Tibial nerve (tissue), 4 donors: ENCODE results near the gene KATNB1. TPM values are rescaled to one million over a fixed set of nuclear protein-coding genes. Genes with fewer than 3 reads are reported as not detected.

Experiments
- DNase-seq, 2 donors: peaks; one replicate each; pipeline ENCODE4 v3.0.0-alpha.2; 2019; ENCODE audit warnings: low spot score in 2 of 2
- H3K27ac ChIP-seq, 4 donors: fragments of 200-600 bp; sonication (generic) in 3 of 4; one replicate each; pipeline ENCODE4 v1.5.1; 2017 to 2019; ENCODE audit warnings: mild to moderate bottlenecking in 1 of 4
- H3K27me3 ChIP-seq, 2 donors: fragments of 200-600 bp; sonication (generic) in 1 of 2; one replicate each; pipeline versions ENCODE4 v1.5.1 to v1.6.0; 2017 to 2019
- H3K36me3 ChIP-seq, 3 donors: fragments of 200-600 bp; sonication (generic); one replicate each; pipeline ENCODE4 v1.5.1; 2018 to 2019
- H3K4me1 ChIP-seq, 4 donors: fragments of 200-600 bp; sonication (generic) in 3 of 4; one replicate each; pipeline ENCODE4 v1.5.1; 2017 to 2019
- H3K4me3 ChIP-seq, 4 donors: fragments of 200-600 bp; sonication (generic) in 3 of 4; one replicate each; pipeline ENCODE4 v1.5.1; 2017 to 2019; ENCODE audit warnings: mild to moderate bottlenecking in 1 of 4, moderate library complexity in 1 of 4
- H3K9me3 ChIP-seq, 4 donors: fragments of 200-600 bp; sonication (generic) in 3 of 4; one replicate each; pipeline ENCODE4 v1.5.1; 2017 to 2019
- EP300 ChIP-seq, 2 donors: sonication (generic); formaldehyde crosslinking; IDR thresholded peaks; one replicate each; pipeline ENCODE4 v1.6.1; 2017; ENCODE audit warnings: antibody characterized with exemption in 2 of 2, mild to moderate bottlenecking in 1 of 2
- POLR2A ChIP-seq, 2 donors: fragments of 450-650 bp; IDR thresholded peaks; one replicate each; pipeline ENCODE4 v1.6.1; 2017; ENCODE audit warnings: antibody characterized with exemption in 2 of 2, mild to moderate bottlenecking in 2 of 2, moderate library complexity in 2 of 2
- WGBS, 2 donors: methylation state at CpG; one replicate each; pipeline ENCODE4 v1.1.5; 2018; 5-methylcytosine and 5-hydroxymethylcytosine counted together
- total RNA-seq, 4 donors: library from RNA; depleted of rRNA; stranded (reverse); fragments of >200 nt; gene quantifications; one replicate each; pipeline ENCODE4 v1.1.0, GENCODE V29; 2016
- TF ChIP-seq, protein P1 (sequence below), 5 experiments: fragments of 200-600 bp in 3 of 5; fragments of 450-650 bp in 2 of 5; sonication (generic) in 3 of 5; IDR thresholded peaks; one replicate each; pipeline ENCODE4 v1.5.1; 2016 to 2019; ENCODE audit warnings: antibody characterized with exemption in 5 of 5, mild to moderate bottlenecking in 3 of 5, moderate library complexity in 2 of 5

KATNB1 gene
- total RNA-seq, 4 donors from 2014 or later, result 21.0 to 36.8 (median 27.5) TPM

DNA sequence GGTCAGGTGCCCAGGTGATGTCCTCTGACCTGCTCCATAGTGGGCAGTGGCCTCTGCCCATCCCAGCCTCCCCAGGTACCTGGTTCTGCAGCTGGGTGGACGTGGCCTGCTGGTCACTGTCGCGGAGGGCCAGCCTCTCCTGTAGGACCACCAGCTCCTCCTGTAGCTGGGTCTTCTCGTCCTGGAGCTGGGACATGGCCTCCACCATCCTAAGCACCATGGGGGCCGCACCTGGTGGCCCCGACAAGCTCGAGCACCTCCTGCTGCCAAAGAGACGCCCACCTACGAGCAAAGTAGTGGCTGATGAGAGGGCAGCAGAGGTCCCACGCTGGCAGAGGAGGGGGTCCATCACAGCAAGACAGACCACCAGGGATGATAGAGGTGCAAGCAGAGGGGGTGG is 49.8 kb downstream of the KATNB1 start:
- H3K27ac ChIP-seq, result no peak overlapping the region
- TF ChIP-seq EP300 (IDR thresholded peaks at IDR 0.05) (no peak), POLR2A (IDR thresholded peaks at IDR 0.05) (no peak)
- TF ChIP-seq, protein P1, sequence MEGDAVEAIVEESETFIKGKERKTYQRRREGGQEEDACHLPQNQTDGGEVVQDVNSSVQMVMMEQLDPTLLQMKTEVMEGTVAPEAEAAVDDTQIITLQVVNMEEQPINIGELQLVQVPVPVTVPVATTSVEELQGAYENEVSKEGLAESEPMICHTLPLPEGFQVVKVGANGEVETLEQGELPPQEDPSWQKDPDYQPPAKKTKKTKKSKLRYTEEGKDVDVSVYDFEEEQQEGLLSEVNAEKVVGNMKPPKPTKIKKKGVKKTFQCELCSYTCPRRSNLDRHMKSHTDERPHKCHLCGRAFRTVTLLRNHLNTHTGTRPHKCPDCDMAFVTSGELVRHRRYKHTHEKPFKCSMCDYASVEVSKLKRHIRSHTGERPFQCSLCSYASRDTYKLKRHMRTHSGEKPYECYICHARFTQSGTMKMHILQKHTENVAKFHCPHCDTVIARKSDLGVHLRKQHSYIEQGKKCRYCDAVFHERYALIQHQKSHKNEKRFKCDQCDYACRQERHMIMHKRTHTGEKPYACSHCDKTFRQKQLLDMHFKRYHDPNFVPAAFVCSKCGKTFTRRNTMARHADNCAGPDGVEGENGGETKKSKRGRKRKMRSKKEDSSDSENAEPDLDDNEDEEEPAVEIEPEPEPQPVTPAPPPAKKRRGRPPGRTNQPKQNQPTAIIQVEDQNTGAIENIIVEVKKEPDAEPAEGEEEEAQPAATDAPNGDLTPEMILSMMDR (IDR thresholded peaks at IDR 0.05), result no peak
- peaks cover 0 to 21% (median 4%) of the 10 kb centered on the region in 4 donors for H3K4me1 ChIP-seq
- H3K36me3 ChIP-seq, result peaks cover 0 to 82% (median 3%) of the 10 kb centered on the region in 3 donors
- no peaks in the 10 kb centered on the region for H3K9me3 ChIP-seq
- DNase-seq, result no peak
- no peak overlapping the region for H3K4me3 ChIP-seq
- no peaks in the 10 kb centered on the region for H3K27me3 ChIP-seq
- 94 to 100% methylated on average over 4 to 10 of the region's 10 CpGs for WGBS, 2 donors

- H3K9me3 ChIP-seq, result no peaks in the 10 kb centered on the region
- H3K36me3 ChIP-seq, result peaks cover 0 to 87% (median 3%) of the 10 kb centered on the region in 3 donors
- DNase-seq, result no peak
- H3K4me1 ChIP-seq, result peaks cover 0 to 23% (median 4%) of the 10 kb centered on the region in 4 donors
- no peaks in the 10 kb centered on the region for H3K27me3 ChIP-seq
- H3K27ac ChIP-seq, result peak overlapping the region in 2 of 4 donors; percentile 44 to 74
- 90 to 91% methylated on average over 8 of the region's 8 CpGs for WGBS, 2 donors
- TF ChIP-seq EP300 (IDR thresholded peaks at IDR 0.05) (no peak), POLR2A (IDR thresholded peaks at IDR 0.05) (no peak)
- TF ChIP-seq, protein P1 (IDR thresholded peaks at IDR 0.05), result no peak
- H3K4me3 ChIP-seq, result no peak overlapping the region
Observed at GRCh38 chr16:57785924-57786323, 50.4 kb downstream of the KATNB1 start.

DNA sequence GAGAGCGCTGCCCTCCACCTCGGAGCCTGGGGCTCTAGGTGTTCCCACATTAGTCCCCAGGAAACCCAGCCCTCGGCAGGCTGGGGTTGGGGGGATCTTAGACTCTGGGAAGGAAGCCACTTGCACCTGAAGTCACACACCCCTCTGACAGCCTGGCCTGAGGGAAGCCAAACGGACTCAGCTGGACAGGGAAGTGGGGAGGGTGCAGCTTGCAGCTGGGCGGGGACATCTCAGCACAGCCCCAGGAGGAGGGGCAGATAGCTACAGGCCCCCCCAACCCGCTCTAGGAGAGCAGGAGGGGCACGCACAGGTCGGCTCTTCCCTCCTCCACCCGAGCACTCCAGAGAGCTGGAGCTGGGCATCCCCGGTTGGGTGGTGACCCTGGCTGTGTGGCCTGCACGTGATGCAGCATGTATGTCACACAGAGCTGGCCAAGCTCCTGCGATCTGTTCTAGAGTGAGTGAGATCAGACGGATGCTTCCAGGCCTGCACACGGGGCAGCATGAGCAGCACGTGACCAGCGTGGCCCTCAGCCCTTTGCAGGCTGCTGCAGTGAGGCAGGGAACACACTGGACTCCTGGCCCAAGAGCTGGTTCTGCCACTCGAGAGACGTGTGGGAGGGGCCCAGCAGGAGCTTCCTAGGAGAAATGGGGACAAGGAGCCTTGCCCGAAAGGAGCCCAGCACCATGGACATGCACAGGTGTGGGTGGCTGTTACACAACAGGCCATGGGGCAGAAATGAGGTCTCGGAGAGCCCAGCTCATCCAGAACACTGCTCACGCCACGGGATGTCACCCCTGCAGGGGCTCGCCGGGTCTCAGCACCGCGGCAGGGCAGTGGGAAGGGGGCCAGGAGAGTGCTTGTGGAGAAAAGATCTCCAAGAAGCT is 51.3 kb downstream of the KATNB1 start:
- TF ChIP-seq POLR2A (IDR thresholded peaks at IDR 0.05) (no peak), EP300 (IDR thresholded peaks at IDR 0.05) (peak in 1 of 2 donors; percentile 10)
- Histone ChIP-seq H3K36me3 (peaks cover 0 to 91% (median 3%) of the 10 kb centered on the region in 3 donors), H3K27me3 (no peaks in the 10 kb centered on the region), H3K27ac (peak overlapping the region in 2 of 4 donors; percentile 44 to 78), H3K4me3 (no peak overlapping the region), H3K4me1 (peaks cover 0 to 33% (median 7%) of the 10 kb centered on the region in 4 donors), H3K9me3 (no peaks in the 10 kb centered on the region)
- WGBS, 2 donors, result 45 to 66% methylated on average over 21 to 26 of the region's 26 CpGs
- DNase-seq, result no peak

DNA sequence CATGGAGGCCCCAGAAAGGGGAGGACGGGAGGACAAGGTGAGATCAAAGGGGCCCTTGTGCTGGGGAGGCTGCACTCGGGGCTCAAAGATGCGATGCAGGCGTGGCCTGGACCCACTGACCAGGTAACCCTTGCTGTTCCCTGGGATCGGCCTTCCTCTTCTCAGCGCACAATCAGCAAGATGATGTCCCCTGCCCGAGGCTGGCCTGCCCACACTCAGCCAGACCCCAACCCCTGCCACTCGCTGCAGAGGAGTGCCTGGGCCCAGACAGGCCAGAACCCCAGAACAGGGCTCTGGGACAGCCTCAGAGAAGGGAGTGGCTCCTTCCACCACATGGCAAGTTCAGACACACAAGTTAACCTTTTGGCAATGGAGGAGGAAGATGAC is 51.9 kb downstream of the KATNB1 start:
- no peak for DNase-seq
- peak overlapping the region in 2 of 4 donors; percentile 44 to 78 for H3K27ac ChIP-seq
- peaks cover 0 to 37% (median 8%) of the 10 kb centered on the region in 4 donors for H3K4me1 ChIP-seq
- H3K36me3 ChIP-seq, result peaks cover 0 to 91% (median 3%) of the 10 kb centered on the region in 3 donors
- no peak overlapping the region for H3K4me3 ChIP-seq
- no peaks in the 10 kb centered on the region for H3K9me3 ChIP-seq
- TF ChIP-seq EP300 (IDR thresholded peaks at IDR 0.05) (no peak), POLR2A (IDR thresholded peaks at IDR 0.05) (no peak)
- TF ChIP-seq, protein P1 (IDR thresholded peaks at IDR 0.05), result no peak
- WGBS, 2 donors, result 74 to 75% methylated on average over 6 to 8 of the region's 8 CpGs
- H3K27me3 ChIP-seq, result no peaks in the 10 kb centered on the region

DNA sequence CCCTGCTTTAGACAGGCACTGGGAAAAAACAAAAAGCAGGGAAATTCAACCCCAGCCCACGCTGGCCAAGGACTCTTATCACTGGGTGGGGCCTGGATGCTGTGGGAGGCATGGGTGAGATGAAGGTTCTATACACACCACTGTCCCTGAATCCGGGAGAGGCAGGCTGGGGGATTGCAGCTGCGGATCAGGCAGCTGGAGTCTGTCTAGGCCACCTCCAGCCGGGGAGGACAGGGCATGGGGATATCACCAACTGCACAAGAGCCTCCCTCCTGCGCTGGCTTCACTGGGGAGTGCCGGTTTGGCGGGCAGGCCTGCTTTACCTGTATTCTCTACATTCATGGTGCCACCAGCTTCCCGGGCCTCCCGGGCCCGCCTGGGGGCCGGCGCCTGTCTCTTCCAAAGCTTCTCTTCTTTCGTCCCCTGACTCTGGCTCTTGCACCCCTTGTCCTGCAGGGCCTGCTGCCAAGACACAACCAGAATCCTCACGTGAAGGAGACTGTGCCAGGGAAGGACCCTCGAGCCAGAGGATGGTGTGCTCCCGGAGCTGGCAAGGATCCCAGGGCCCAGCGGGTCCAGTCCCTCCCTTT is 52.8 kb downstream of the KATNB1 start:
- Histone ChIP-seq H3K27ac (peak overlapping the region in 2 of 4 donors; percentile 34 to 44), H3K4me3 (no peak overlapping the region), H3K4me1 (peaks cover 0 to 37% (median 8%) of the 10 kb centered on the region in 4 donors), H3K9me3 (no peaks in the 10 kb centered on the region), H3K27me3 (no peaks in the 10 kb centered on the region), H3K36me3 (peaks cover 0 to 90% (median 3%) of the 10 kb centered on the region in 3 donors)
- 49 to 79% methylated on average over 8 to 17 of the region's 17 CpGs for WGBS, 2 donors
- DNase-seq, result no peak
- TF ChIP-seq, protein P1 (IDR thresholded peaks at IDR 0.05), result no peak
